Stimulated activated CD8-positive, alpha-beta memory T cell treated with anti-CD3 and anti-CD28 coated beads, Interleukin-7, amount 100 ng/mL, for 1 hour (primary cell): ENCODE results near the gene TLE1.

ENCODE experiments used
- DNase-seq, 2 donors: peaks; one replicate each; pipeline ENCODE4 v3.0.0-alpha.2; 2020; ENCODE audit warnings: low read depth in 2 of 2

TLE1 gene

DNA sequence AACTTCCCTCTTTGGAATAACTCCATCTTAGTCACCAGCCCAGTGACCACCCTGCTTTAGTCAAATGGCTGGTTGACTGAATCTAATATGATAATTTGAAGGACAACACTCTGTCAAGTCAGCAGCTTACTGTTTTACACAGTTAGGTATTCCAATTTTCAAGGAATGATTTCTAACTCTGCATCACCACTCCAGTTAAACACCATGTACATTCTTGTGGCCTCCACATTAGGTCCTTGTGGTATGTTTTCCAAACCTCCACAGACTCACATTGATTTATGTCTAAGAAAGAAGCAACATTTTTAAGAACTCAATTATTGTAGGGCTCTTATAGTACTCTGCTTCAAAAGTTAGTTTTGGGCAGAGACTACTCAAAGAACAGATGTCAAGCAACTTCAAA, 110.7 kb downstream of the TLE1 start:
- DNase-seq = no peak

DNA sequence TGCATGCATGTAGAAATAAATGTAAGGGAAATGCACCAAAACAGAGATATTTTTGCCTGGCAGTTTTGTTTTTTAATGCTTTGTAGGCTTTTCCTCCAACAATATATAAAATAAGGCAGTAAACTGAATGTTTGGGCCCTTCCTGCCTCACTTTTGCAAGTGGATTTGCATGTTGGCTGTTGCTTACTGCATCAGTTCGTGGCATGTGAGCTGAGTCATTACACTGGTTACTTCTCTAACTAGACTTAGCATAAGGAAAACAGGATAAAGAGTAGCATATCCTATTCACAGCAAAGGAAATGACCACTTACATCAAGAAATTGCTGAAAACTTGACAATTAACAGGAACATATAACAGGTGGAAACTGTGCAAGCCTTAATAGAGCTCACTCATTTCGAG, 113.4 kb downstream of the TLE1 start:
- no peak for DNase-seq

DNA sequence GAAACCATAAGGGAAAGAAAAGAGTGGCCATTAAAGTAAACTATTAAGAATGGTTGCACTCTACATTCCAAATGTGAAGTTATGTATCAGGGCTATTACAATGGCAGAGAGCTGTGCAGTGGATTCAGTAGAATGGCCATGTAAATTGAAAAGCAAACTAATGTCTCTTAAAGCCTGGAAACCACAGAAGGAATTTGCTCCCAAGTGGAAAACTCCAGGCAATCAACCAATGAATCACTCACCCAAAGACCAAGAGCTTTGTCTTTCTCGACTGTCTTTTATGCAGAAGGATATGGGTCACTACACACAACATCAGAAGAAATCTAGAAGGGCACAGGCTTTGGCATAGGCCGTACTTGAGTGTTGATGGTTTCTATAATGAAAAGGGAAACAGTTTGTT, 114.9 kb downstream of the TLE1 start:
- no peak for DNase-seq

DNA sequence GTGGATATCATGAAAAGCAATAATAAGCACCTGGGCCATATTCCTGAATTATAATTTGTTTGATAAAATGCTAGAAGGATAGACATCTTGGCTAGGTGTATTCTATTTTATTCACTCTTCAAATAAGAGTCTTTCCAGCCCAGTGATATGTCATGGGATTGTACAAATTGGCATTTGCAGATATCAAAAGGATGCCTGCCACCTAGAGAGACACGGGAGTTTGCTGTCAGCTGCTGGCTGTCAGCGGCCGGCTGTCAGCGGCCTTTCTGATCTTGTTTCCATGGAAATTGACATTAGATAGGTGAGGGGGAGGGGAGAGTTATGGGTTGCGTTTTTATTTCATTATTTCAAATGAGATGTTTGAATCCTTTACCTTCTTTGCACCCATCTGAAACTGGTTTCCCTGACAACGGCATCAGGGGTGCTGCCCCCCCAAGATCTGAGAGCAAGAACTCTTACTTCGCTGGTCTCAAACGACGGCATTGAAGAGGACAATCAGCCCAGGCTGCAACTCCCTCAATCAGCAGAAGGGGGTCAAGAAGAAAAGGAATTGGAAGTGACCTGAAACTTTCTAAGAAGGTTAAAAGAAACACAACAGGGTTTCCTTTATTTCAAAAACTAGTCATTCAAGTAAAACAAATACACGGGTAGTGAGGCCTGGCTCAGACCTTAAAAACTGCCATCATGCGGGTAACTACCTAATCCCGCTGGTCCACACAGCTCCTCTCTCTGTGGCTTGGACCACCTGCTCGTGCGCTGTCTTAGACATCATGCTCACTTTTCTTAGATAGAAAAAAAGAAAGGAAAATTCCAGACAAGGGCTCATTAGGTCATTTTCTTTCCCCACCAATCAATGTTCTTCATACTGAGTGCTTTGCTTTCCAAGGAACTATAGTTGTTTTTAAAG, 115.7 kb downstream of the TLE1 start:
- no peak for DNase-seq

DNA sequence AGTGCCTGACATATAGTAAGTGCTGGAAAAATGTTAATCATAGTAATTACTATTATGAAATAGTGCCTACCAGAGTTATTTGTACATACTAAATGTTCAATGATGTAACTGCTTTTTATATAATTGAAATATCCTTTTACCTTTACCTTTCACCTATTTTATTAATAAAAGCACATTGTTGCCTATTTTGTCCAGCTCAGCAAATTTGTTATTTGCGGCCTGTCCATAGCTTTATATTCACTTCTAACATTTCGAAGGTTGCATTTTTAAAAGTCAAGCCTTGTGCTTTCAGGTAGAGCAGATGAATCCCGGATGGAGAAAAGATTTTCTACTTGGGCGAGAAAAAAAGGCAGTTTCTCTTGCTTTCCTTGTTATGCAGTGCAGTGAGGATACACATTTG, 119.3 kb downstream of the TLE1 start:
- DNase-seq = no peak

DNA sequence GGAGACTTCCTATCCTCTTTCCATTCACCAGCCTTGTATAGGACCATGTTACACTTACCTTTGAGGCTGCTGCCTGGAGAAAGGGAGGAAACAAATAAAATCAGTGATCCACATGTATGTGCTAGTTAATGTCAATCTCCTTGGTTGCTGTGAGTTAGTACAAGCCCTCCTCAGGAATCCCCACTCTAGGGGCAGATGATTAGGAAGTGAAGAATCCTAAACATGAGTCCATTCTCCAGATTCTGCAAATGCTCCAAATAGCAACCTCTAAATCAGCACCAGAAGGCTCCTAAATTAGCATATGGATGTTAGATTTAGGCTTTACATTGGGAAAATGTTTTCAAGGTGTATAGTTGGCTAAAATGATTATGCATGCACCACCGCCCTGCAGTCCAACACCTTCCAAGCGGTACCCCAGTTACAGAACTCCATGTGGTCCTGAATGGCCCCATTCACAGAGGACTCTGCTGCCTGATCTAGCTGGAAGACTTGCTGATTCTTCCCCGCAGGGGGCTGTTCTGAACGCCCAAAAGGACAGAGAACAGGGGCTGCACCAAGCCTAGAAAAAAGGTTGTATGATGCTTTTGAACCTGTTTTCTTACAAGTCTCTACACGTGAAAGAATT, 123.2 kb downstream of the TLE1 start:
- no peak for DNase-seq

DNA sequence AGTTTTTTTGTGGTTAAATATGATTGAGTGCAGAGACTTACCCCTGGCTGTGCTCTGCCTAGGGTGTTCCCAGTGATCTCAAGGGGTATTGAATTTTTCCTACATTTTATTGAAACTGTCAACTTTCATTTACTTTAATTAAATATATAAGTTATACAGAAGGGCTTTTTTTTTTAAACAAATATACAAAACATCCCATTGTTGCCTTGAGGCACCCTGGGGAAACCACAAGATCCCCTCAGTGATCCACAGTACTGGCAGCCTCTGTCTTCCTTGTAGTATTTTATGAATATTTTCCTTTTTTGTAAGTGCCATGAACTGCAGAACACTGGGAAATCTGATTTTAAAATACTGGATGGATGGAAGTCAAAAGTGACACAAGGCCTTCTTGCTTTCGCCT, 123.7 kb downstream of the TLE1 start:
- no peak for DNase-seq

DNA sequence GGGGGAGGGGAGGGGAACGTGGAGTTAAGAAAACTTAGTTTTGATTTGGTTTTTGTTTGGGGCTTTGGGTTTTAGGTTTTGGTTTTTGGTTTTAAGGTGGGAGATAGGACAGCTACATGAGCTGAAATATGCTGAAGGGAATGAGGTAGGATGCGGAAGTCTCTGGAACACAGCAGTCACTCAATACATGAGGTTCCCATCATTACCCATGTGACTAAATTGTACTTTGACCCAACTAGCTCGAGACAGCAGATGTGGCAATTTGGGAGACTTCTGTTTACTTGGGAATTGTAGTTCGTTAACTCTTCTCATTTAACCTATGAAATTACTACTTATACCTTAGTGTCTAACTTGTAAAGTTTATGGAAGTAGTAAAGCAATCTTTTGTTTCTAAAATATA, 124.2 kb downstream of the TLE1 start:
- no peak for DNase-seq

DNA sequence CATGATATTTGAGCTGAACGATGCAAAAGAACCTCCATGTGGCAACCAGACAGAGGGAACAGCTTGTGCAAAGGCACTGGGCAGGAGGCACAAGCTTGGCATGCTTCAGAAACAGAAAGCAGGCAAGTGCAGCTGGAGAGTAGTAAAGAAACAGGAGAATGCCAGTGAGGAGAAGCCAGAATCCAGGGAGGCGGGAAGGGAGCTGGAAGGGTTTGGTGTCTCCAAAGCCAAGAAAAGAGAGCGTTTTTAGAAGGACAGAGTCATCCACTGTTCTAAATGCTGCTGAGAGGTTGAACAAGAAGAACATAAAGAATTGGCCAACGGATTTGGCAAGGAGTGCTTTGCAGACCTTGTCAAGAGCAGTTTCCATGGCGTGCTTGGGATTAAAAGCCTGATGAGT, 124.7 kb downstream of the TLE1 start:
- no peak for DNase-seq

DNA sequence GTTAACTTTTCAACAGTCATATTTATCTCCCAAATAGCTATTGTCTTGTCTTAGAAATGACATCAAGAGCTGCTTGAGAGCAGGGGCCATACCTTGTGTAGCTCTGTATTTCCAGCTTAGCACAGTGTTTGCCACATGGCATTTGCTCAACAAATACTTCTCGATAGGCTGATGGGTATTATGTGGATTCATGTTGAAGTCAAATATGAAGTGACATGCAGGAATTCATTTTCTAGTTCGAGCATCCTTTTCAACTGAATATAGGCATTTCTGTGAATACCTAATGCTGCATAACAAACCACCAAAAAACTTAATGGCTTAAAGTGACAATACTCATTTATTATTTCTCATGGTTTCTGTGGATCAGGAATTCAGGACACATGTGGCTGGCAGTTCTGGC, 125.6 kb downstream of the TLE1 start:
- DNase-seq = no peak

DNA sequence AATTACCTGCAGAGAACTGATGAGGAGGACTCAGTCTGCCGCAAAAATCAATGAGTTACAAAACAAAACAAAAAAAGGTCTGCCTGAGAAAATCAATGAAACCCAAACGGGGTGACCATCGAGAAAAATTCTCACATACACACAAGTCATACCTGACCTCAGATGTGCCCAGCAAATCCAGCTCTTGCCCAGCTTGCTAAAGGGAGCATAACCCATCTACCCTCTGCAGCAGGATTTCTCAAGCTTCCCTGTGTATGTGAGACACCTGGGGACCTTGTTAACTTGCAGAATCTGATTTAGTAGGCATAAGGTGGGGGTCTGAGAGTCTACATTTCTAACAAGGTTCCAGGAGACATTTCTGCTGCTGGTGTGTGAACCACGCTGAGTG, 126.3 kb downstream of the TLE1 start:
- DNase-seq = no peak

DNA sequence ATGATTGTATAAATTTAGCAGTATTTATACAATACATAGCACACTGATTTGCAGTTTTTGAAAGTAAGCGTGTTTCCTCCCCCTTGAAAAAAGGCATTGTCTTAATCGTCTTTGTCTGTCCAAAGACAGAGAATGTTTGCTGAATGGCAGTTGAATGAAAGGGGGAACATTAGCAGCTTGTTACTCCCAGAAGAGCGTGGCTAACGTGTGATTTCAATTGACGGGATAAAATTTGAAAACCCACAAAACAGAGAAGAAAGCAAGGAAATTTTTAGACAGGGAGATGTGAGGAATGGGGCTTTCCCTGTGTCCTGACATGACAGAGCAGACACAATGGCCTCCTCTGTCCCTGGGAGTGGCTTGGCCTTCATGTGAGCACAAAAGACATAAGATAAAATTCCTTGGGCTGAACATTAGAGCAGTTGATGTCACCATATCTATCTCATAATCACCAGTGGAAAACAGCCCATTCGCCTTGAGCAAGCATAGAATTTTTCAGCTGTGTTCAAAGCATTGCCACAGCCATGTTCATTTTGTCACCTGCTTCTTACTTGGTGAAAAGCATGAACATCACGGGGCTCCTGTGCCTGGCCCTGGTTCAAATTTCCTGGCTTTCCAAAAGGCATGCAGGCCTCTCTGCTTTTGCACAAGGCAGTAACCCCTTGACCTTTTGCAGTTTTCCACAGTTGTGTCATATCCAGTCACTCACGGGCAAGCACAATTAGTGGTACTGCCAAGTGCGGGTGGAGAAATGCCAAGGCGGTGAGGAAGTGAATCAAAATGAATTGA, 126.9 kb downstream of the TLE1 start:
- no peak for DNase-seq

DNA sequence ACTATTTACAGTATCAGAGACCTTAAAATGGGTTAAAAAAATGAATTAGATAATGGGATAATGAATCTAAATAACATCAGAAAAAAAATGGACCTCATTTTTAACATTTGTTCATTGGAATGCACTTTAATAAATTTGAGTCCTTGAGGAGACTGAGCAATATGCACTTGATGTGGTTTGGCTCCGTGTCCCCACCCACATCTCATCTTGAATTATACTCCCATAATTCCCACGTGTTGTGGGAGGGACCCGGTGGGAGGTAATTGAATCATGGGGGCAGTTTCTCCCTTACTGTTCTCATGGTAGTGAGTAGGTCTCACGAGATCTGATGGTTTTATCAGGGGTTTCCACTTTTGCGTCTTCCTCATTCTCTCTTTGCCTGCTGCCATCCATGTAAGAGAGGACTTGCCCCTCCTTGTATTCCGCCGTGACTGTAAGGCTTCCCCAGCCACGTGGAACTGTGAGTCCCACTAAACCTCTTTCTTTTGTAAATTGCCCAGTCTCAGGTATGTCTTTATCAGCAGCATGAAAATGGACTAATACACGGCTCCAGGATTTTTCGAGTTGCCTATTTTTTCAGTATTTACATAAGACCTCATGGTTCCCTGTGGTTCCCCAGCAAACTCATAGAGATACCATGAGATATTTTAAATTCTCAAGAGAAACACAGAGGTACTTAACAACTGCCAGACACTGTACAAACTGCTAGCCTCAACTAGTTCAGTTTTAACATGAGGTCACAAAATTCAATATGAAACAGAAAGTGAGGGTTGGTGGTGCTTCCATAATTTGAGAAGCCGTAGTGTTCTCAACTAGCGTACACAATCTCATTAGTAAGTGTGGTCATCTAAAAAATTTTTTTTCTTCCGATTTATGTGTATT, 128.3 kb downstream of the TLE1 start:
- no peak for DNase-seq

DNA sequence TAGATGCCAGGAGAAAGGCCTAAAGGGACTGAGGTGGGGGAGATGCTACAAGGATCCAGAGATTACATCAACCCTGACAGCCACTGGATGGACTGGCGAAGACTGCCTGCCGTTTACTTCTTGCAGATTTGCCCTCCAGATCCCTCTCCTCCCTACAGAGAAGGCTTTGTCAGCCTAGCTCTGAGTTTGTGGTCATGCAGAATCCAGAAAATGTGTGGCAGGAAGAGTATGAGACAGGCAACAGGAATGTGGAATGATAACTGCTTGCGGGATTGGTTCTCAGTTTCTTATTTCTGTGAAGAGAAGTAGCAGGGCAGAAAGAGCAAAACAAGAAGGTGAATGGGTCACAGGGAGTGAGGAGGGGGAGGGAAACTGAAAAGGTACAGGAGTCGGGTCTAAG, 129.6 kb downstream of the TLE1 start:
- no peak for DNase-seq

DNA sequence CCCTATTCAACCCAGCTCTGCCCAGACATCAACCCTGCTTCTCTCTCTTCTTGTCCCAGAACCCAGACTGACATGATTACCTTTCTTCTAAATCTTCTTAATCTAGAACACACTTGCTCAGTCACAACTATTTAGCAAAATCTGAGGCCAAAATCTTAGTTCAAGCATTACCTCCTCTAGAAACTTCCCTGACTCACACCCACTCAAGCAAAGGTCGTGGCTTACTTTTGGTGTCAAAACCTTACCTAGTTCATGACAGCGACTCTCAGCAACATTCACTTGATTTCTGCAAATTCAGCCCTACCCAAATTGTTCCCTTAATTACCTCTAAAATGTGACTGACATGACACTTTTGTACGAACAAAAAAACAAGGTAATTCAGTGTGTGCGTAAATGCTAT, 130.2 kb downstream of the TLE1 start:
- DNase-seq = no peak

DNA sequence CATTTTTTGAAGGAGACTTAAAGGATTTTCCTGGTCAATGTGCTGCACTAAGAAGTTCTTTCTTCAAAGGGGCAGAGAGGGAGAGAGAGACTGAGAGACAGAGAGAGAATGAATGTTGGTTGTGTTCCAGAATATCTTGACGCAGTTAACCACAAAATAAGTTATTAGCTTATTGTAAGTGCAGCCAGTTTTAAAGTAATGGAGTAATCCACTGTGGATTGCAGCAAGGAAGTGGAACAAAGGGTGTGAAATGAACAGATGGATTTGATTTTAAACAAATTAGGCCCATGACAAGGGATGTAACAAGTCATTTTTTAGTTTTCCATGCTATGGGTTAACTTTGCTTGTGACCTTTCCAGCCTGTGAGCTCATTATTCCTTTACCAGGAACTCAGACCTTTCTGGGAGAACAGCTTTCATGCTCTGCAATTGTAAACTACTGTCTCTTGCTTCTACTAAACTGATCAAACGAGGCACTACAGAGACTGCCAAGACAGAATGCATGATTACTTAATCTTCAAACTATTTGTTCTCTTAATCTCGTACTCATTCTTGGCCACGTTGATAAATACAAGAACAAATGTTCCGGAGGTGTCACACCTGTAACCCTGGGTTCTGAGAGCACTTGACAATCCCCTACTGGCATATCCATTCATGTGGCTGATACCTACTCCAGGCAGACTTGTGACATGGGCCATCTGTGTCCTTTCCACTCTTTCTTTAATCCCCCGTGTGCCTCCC, 131.1 kb downstream of the TLE1 start:
- no peak for DNase-seq

DNA sequence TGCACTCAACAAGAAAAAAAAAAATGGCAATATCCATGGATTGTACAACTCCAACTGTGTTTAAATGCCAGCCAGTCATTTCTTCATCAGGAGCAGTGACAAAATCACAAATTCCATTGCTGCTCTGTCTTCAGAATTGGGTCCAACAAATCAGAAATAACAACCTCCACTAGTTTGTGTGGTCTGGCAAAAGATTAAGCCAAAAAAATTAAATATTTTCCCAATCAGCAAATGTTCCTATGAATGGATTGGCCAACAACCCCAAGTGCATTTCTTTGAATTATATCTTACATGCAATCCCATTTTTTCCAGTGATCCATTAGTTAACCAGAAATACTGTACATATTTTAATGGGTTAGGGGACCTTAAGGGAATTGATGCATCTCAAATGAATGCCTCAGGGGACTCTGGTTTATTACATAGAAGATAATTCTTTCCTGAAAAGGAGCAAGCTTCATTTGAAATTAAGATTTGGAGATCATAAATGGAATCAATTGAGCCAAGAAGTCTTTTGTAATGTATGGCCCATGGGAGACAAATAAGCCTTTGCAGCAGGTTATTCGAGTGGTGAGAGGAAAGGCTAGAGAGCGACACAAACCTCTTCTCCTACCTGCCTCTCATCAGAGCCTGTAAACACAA, 131.8 kb downstream of the TLE1 start:
- DNase-seq = no peak

DNA sequence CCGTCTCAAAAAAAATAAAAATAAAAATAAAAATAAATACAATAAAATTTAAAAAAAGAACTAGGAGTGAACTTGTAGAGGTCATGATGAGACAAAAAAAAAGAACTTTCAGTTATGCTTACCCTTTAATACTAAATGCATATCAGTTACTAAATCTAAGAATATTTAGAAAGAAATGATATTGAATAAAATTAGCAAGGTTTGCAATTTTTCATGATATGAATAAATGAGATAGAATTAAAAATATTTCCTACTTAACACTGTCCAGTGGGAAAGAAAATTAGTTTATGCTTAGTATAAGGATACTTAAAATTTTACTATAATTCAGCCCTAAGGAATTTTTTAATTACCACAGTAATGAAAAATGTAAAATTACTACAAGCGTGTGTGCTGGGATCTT, 132.4 kb downstream of the TLE1 start:
- no peak for DNase-seq

DNA sequence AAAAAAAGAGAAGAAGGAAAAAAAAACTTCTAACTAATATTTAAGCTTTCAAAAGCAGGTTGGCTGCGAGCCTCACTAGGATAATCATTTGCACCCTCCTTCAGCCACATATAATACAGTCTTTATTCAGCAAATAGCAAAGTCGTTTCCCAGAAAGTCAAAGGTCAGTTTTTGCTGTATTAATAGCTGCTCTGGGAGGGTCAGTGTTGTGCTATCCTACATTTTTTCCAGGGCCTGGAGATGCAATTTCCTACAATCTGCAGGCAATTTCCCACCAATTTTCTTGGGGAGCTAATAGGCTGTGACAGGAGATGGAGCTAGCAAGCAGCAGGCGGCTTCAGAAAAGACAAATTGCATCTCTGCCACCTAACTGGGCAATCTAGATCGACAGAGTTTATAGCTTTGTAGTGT, 136.8 kb downstream of the TLE1 start:
- no peak for DNase-seq

DNA sequence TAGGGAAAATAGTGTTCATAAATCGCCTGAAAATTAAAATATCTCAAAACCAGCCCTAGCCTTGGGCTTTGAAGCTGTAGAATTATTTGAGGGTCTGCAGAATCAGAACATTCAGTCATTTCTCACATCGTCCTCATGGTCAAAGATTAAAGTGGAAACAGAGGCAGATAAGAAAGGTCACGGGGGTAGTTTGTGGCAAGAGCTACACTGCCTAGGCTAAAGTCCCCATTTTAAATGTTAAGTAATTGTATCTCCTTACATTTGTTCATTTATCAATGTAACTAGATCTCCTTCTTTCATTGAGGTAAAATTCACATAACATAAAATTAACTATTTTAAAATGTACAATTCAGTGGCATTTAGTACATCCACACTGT, 139.2 kb downstream of the TLE1 start:
- DNase-seq = no peak
